ENCODE results near the gene RANBP9.

DNA sequence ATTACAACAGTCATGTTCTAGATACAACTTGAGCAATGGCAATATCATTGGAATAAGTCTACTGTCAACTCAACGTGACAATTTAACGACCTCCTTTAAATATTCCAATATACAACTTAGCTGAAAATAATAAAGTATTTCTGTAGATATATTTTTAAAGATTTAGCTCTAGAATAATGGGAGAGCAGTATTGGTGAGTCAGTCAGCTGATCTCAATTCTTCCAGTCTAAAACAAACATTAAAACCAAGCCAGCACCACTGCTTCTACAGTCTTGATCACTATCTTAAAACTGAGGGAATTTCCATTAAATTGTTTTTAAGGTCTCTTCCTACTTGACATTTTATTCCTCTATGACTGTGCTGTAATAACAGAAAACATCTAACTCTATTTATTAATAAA is 58.3 kb downstream of the RANBP9 start:
- TF ChIP-seq GATA2 (IDR thresholded peaks at IDR 0.05; ENCODE audit: low read depth, low read length) (peak; percentile 15; the same call in 1 of the 2 replicates), GATA3 (IDR thresholded peaks at IDR 0.05; ENCODE audit: low read depth, low read length) (peak; percentile 40; the same call in 1 of the 2 replicates)

Measured in SH-SY5Y (cell line).